B cell (primary cell): ENCODE data around the gene SLC17A4. TPM values are rescaled to one million over a fixed set of nuclear protein-coding genes. Genes with fewer than 3 reads are reported as not detected.

Source experiments
- ATAC-seq: fragments of 200-7000 bp; cut with Tn5 transposase; one replicate; pipeline ENCODE4 v1.10.0; 2021; ENCODE audit warnings: low read depth, mild to moderate bottlenecking, moderate number of reproducible peaks, moderate library complexity
- CTCF ChIA-PET: fragments of 350-600 bp; sonication (Branson Sonifier 250); formaldehyde crosslinking; loops from one replicate; lab custom pipeline; 2021; ENCODE audit warnings: antibody characterized with exemption, inconsistent platforms; lab: Charles Lee
- POLR2A ChIA-PET: fragments of 350-600 bp; sonication (Branson Sonifier 250); formaldehyde crosslinking; loops from one replicate; lab custom pipeline; 2021; ENCODE audit warnings: antibody characterized with exemption; lab: Charles Lee
- DNase-seq: peaks from one replicate; pipeline ENCODE4 v3.0.0; 2013
- H2AFZ ChIP-seq: 2 replicates; pipeline ENCODE4 v1.6.1; 2012; ENCODE audit warnings: mild to moderate bottlenecking, low read depth, low read length; ENCODE audit not compliant: insufficient read depth, poor library complexity, severe bottlenecking
- H3K27ac ChIP-seq, 2 donors: 1 replicate in 1 of 2; 2 replicates in 1 of 2; pipeline ENCODE4 v1.5.1; 2012 to 2013; ENCODE audit warnings: low read length in 2 of 2, mild to moderate bottlenecking in 2 of 2, moderate library complexity in 1 of 2
- H3K27me3 ChIP-seq, 4 experiments: fragments of 200-600 bp in 1 of 4; sonication (generic) in 1 of 4; replicated peaks in 1 of 4; 1 replicate in 2 of 4; 2 replicates in 2 of 4; pipeline versions ENCODE4 v1.6.1 to v1.7.0; 2013 to 2016; ENCODE audit warnings: low read length in 3 of 4, mild to moderate bottlenecking in 2 of 4, mixed read lengths in 1 of 4, moderate library complexity in 1 of 4; ENCODE audit not compliant: insufficient read depth in 4 of 4, control insufficient read depth in 3 of 4; ENCODE audit errors: control extremely low read depth in 1 of 4
- H3K36me3 ChIP-seq, 2 experiments: replicated peaks in 1 of 2; 1 replicate in 1 of 2; 2 replicates in 1 of 2; pipeline versions ENCODE4 v1.6.1 to v1.7.1; 2013; ENCODE audit warnings: low read length in 1 of 2; ENCODE audit not compliant: insufficient read depth in 2 of 2, control insufficient read depth in 1 of 2; ENCODE audit errors: control extremely low read depth in 1 of 2, extremely low read depth in 1 of 2
- H3K4me1 ChIP-seq, 2 donors: fragments of 200-600 bp in 1 of 2; sonication (generic) in 1 of 2; 1 replicate in 1 of 2; 2 replicates in 1 of 2; pipeline versions ENCODE4 v1.5.1 to v1.6.1; 2013 to 2017; ENCODE audit warnings: low read length in 2 of 2; ENCODE audit not compliant: control insufficient read depth in 2 of 2, insufficient read depth in 2 of 2
- H3K4me2 ChIP-seq: replicated peaks from 2 replicates; pipeline ENCODE3; 2012; ENCODE audit warnings: mild to moderate bottlenecking, low read depth, low read length; ENCODE audit not compliant: poor library complexity, severe bottlenecking
- H3K4me3 ChIP-seq, 5 experiments: fragments of 200-600 bp in 1 of 5; sonication (generic) in 1 of 5; 1 replicate in 3 of 5; 2 replicates in 2 of 5; pipeline versions ENCODE4 v1.5.1 to v1.7.0; 2011 to 2016; ENCODE audit warnings: low read length in 4 of 5, mild to moderate bottlenecking in 4 of 5, low read depth in 2 of 5, control low read depth in 1 of 5, moderate library complexity in 1 of 5; ENCODE audit not compliant: insufficient read depth in 1 of 5; ENCODE audit errors: control extremely low read depth in 1 of 5, extremely low read depth in 1 of 5
- H3K79me2 ChIP-seq: fragments of 200-600 bp; sonication (generic); one replicate; pipeline ENCODE4 v1.6.0; 2016; ENCODE audit warnings: low read length; ENCODE audit not compliant: control insufficient read depth, insufficient read depth
- H3K9ac ChIP-seq: fragments of 200-600 bp; sonication (generic); 2 replicates; pipeline ENCODE4 v1.6.1; 2017; ENCODE audit warnings: mild to moderate bottlenecking, low read length, moderate library complexity
- H3K9me3 ChIP-seq, 3 donors: one replicate each; pipeline versions ENCODE4 v1.6.1 to v1.7.1; 2013; ENCODE audit warnings: low read length in 2 of 3; ENCODE audit not compliant: control insufficient read depth in 2 of 3, insufficient read depth in 1 of 3; ENCODE audit errors: control extremely low read depth in 1 of 3
- H4K20me1 ChIP-seq: 2 replicates; pipeline ENCODE4 v1.6.0; 2012; ENCODE audit warnings: mild to moderate bottlenecking, low read length; ENCODE audit not compliant: insufficient read depth, control insufficient read depth, poor library complexity, severe bottlenecking
- H3K27ac Mint-ChIP-seq: one replicate; pipeline ENCODE4 v1.8.0; 2021; ENCODE audit warnings: mixed read lengths
- H3K27me3 Mint-ChIP-seq: one replicate; pipeline ENCODE4 v1.8.0; 2021; ENCODE audit warnings: mixed read lengths
- H3K4me1 Mint-ChIP-seq: one replicate; pipeline ENCODE4 v1.8.0; 2021; ENCODE audit warnings: mixed read lengths
- H3K4me3 Mint-ChIP-seq: one replicate; pipeline ENCODE4 v1.8.0; 2021; ENCODE audit warnings: mixed read lengths
- H3K9me3 Mint-ChIP-seq: one replicate; pipeline ENCODE4 v1.8.0; 2022; ENCODE audit warnings: mixed read lengths; ENCODE audit not compliant: insufficient read depth
- CTCF ChIP-seq: fragments of 200-600 bp; IDR thresholded peaks from one replicate; pipeline ENCODE4 v1.8.0; 2022; ENCODE audit warnings: antibody characterized with exemption, mild to moderate bottlenecking
- EZH2 ChIP-seq: IDR thresholded peaks from 2 replicates; pipeline ENCODE4 v1.6.1; 2012; ENCODE audit warnings: borderline replicate concordance, low read depth, mild to moderate bottlenecking, moderate library complexity, low read length; ENCODE audit not compliant: insufficient read depth, poor library complexity, severe bottlenecking
- whole genome bisulfite sequencing: methylation state at CpG from one replicate; pipeline ENCODE4 v1.1.5; 2013; ENCODE audit warnings: missing lambda C conversion rate; ENCODE audit not compliant: insufficient coverage; 5-methylcytosine and 5-hydroxymethylcytosine counted together
- intact Hi-C: fragments of 100-400 bp; cut with micrococcal nuclease; formaldehyde crosslinking; loops from one replicate; pipeline ENCODE4 v1.10.0; 2022
- polyA plus RNA-seq: library from polyadenylated mRNA; depleted of rRNA; stranded (reverse); fragments of >200 nt; gene quantifications from 2 replicates; pipeline ENCODE4 v1.2.3, GENCODE V29; 2012
- total RNA-seq, 2 donors: library from RNA; stranded (reverse); fragments of 120-200 nt in 1 of 2; gene quantifications; 1 replicate in 1 of 2; 2 replicates in 1 of 2; pipeline versions ENCODE4 v1.2.3 to v1.2.4, GENCODE V29; 2013 to 2022

SLC17A4 gene
- total and polyA plus RNA-seq, 2 donors (not counting 1 experiment from before 2014, with no cell fraction given) = not detected

GRCh38 chr6:25746968-25747367 is 7.6 kb upstream of the SLC17A4 start:
- Mint-ChIP-seq H3K4me1 (peaks cover 5% of the 10 kb centered on the region), H3K4me3 (no peak overlapping the region), H3K9me3 (no peaks in the 10 kb centered on the region), H3K27ac (no peak overlapping the region), H3K27me3 (no peaks in the 10 kb centered on the region)
- ChIA-PET CTCF (no interaction called here), POLR2A (no interaction called here)
- TF ChIP-seq EZH2 = no peak
- no peak for TF ChIP-seq CTCF
- Histone ChIP-seq H3K27ac (no peak overlapping the region), H4K20me1 (no peaks in the 10 kb centered on the region), H2AFZ (no peak overlapping the region), H3K27me3 (no peaks in the 10 kb centered on the region), H3K4me1 (peaks cover 5% of the 10 kb centered on the region in 2 donors), H3K79me2 (no peaks in the 10 kb centered on the region), H3K4me3 (no peak overlapping the region), H3K36me3 (no peaks in the 10 kb centered on the region), H3K9ac (no peak overlapping the region), H3K4me2 (no peak overlapping the region), H3K9me3 (peaks cover 0 to 1% (median 0%) of the 10 kb centered on the region in 3 donors)
- ATAC-seq = no peak
- no peak for DNase-seq
- no CpG with 5 or more reads among the region's 1 CpG for WGBS
- intact Hi-C loops = no loop called here

GRCh38 chr6:25747477-25747876 is 7.1 kb upstream of the SLC17A4 start:
- Histone ChIP-seq H3K27ac (no peak overlapping the region), H3K36me3 (no peaks in the 10 kb centered on the region), H3K9ac (no peak overlapping the region), H3K9me3 (no peaks in the 10 kb centered on the region), H4K20me1 (no peaks in the 10 kb centered on the region), H3K79me2 (no peaks in the 10 kb centered on the region), H2AFZ (no peak overlapping the region), H3K4me2 (no peak overlapping the region), H3K4me3 (no peak overlapping the region), H3K27me3 (no peaks in the 10 kb centered on the region), H3K4me1 (peaks cover 5% of the 10 kb centered on the region in 2 donors)
- no peak for TF ChIP-seq EZH2
- no peak for TF ChIP-seq CTCF
- no peak overlapping the region for H3K27ac Mint-ChIP-seq
- no peak for DNase-seq
- WGBS = no CpG with 5 or more reads among the region's 2 CpGs
- ATAC-seq = no peak
- no peaks in the 10 kb centered on the region for H3K27me3 Mint-ChIP-seq
- POLR2A ChIA-PET = no interaction called here
- no peaks in the 10 kb centered on the region for H3K9me3 Mint-ChIP-seq
- CTCF ChIA-PET = no interaction called here
- intact Hi-C loops = no loop called here
- peaks cover 5% of the 10 kb centered on the region for H3K4me1 Mint-ChIP-seq
- no peak overlapping the region for H3K4me3 Mint-ChIP-seq
